GM21367 (cell line): Measurements from ENCODE around the gene PTPRN2.
"Not testable (repeated sequence)": the region's sequence is repeated elsewhere in the genome, so short reads cannot be mapped to it uniquely, and the experiment has no call there.

Experiments
- ATAC-seq: cut with Tn5 transposase; IDR thresholded peaks from one replicate; pipeline ENCODE4 v1.9.1; 2021; ENCODE audit not compliant: unreplicated experiment

The PTPRN2 gene

GRCh38 chr7:158472596-158472995 lies 115.0 kb downstream of the PTPRN2 start:
- ATAC-seq, result no peak

- ATAC-seq, result no peak
Observed at GRCh38 chr7:158471716-158472115, 115.9 kb downstream of the PTPRN2 start.

GRCh38 chr7:158470336-158470735 lies 117.3 kb downstream of the PTPRN2 start:
- ATAC-seq, result no peak

- ATAC-seq, result no peak
Observed at GRCh38 chr7:158469396-158470051, 118.1 kb downstream of the PTPRN2 start.

GRCh38 chr7:158468700-158469296 lies 118.8 kb downstream of the PTPRN2 start:
- no peak for ATAC-seq

- no peak for ATAC-seq
Observed at GRCh38 chr7:158468181-158468580, 119.4 kb downstream of the PTPRN2 start.

- ATAC-seq, result no peak
Observed at GRCh38 chr7:158467562-158467961, 120.1 kb downstream of the PTPRN2 start.

- ATAC-seq, result no peak
Observed at GRCh38 chr7:158463317-158463716, 124.3 kb downstream of the PTPRN2 start.

- no peak for ATAC-seq
Observed at GRCh38 chr7:158461824-158462223, 125.8 kb downstream of the PTPRN2 start.

GRCh38 chr7:158460665-158461064 lies 127.0 kb downstream of the PTPRN2 start:
- no peak for ATAC-seq

- ATAC-seq, result no peak
Observed at GRCh38 chr7:158458716-158459282, 128.8 kb downstream of the PTPRN2 start.

GRCh38 chr7:158458096-158458495 lies 129.5 kb downstream of the PTPRN2 start:
- ATAC-seq, result no peak

GRCh38 chr7:158457586-158457985 lies 130.0 kb downstream of the PTPRN2 start:
- ATAC-seq, result not testable (repeated sequence)

- no peak for ATAC-seq
Observed at GRCh38 chr7:158454631-158455030, 133.0 kb downstream of the PTPRN2 start.

- ATAC-seq, result no peak
Observed at GRCh38 chr7:158453663-158454062, 134.0 kb downstream of the PTPRN2 start.

GRCh38 chr7:158452331-158452730 lies 135.3 kb downstream of the PTPRN2 start:
- no peak for ATAC-seq

- ATAC-seq, result no peak
Observed at GRCh38 chr7:158450476-158451124, 137.0 kb downstream of the PTPRN2 start.

- ATAC-seq, result no peak
Observed at GRCh38 chr7:158449942-158450341, 137.7 kb downstream of the PTPRN2 start.

GRCh38 chr7:158449266-158449665 lies 138.4 kb downstream of the PTPRN2 start:
- ATAC-seq, result no peak

- no peak for ATAC-seq
Observed at GRCh38 chr7:158448430-158449100, 139.1 kb downstream of the PTPRN2 start.

- no peak for ATAC-seq
Observed at GRCh38 chr7:158447506-158448171, 140.0 kb downstream of the PTPRN2 start.
